Ovary (tissue), 3 donors: ENCODE data around the gene UBR1.

Experiments
- EP300 ChIP-seq: sonication (generic); formaldehyde crosslinking; IDR thresholded peaks from one replicate; pipeline ENCODE4 v1.6.1; 2017; ENCODE audit warnings: antibody characterized with exemption
- POLR2A ChIP-seq: fragments of 450-650 bp; IDR thresholded peaks from one replicate; pipeline ENCODE4 v1.6.1; 2017; ENCODE audit warnings: antibody characterized with exemption, mild to moderate bottlenecking, moderate library complexity
- TF ChIP-seq, protein P1 (sequence below), 3 donors: fragments of 450-650 bp in 2 of 3; fragments of 200-600 bp in 1 of 3; IDR thresholded peaks; one replicate each; pipeline versions ENCODE4 v1.5.1 to v1.8.0; 2016 to 2022; ENCODE audit warnings: antibody characterized with exemption in 3 of 3, mild to moderate bottlenecking in 1 of 3
- donor health status: DM: no; HTN: no; CAD: no.

DNA sequence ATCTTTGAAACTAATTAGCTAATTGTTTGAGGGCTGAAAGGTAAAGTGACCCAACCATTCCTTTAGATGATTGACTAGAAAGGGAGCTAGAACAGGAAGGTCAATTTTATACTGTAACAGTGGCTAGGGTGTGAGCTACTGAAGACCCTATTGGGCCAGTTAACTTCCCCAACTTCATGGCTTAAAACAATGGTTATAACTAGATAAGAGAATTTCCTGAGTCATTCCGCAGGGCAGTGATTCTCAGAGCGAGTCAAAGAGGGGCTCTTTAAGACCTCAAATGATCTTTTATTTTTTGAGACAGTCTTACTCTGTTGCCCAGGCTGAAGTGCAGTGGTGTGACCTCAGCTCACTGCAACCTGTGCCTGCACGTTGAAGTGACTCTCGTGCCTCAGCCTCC, 151.5 kb downstream of the UBR1 start:
- TF ChIP-seq, protein P1, sequence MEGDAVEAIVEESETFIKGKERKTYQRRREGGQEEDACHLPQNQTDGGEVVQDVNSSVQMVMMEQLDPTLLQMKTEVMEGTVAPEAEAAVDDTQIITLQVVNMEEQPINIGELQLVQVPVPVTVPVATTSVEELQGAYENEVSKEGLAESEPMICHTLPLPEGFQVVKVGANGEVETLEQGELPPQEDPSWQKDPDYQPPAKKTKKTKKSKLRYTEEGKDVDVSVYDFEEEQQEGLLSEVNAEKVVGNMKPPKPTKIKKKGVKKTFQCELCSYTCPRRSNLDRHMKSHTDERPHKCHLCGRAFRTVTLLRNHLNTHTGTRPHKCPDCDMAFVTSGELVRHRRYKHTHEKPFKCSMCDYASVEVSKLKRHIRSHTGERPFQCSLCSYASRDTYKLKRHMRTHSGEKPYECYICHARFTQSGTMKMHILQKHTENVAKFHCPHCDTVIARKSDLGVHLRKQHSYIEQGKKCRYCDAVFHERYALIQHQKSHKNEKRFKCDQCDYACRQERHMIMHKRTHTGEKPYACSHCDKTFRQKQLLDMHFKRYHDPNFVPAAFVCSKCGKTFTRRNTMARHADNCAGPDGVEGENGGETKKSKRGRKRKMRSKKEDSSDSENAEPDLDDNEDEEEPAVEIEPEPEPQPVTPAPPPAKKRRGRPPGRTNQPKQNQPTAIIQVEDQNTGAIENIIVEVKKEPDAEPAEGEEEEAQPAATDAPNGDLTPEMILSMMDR (IDR thresholded peaks at IDR 0.05): no peak
- no peak for TF ChIP-seq POLR2A
- TF ChIP-seq EP300: no peak
